AML-193 (cell line): Measurements from ENCODE around the gene TMEM134.
A peak's percentile ranks its signal among the peaks of the same experiment; 100 is the strongest.

Experiments
- DNase-seq, 2 experiments: peaks; one replicate each; lab custom pipeline; 2025; lab: John Stamatoyannopoulos, UW

The TMEM134 gene

DNA sequence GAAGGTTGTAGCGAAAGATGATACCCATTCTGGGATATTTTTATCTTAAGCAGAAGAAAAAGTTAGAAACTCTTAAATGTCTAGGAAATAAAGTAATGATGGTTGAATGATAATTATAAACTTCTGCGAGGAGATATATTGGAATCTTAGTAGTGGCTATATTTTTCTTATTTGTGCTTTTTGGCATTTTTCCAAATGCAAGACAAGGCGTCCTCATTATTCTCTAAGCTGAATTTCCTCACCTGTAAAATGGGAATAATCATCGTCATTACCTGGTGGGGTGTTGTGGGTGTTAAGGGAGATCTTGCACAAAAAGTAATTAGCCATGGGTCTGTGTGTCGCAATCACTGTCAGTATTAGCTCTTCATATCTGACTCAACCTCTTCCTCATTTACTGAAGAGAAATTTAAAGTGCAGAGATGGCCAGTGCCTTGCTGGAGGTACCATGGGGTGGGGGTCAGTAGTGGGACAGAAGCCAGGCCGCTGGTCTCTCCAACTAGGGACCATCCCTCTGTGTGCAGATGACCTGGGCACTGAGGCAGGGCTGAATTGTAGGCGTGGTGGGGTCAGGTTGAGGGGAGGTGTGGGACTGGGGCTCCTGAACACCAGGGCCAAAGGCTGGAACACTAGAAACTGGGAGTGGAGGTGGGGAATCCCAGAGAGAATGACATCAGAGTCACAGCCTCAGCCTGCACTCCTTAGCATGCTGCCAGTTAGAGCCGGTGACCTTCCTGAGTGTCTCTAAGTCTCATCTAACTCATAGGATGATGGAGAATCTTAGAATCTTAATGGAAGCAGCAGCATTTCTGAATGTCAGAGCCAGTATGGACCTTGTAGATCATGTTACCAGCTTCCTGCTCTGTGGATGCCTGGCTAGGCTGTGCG lies 32.0 kb upstream of the TMEM134 start:
- DNase-seq = peak; percentile 77 to 87

DNA sequence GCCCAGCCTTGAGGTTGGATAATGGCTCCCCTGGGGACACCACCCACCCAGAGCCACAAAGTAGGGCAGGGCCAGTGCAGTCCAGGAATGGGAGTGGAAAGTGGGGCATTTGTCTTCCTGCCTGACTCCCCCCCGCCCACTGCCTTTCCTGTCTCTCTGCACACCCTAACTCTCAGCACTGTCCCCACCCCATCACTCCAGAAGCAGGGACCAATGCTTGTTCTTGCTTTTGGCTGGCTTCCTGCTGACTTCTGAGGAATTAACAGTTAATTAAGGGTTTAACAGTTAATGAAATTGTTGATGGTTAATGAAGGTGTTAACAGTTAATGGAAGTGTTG lies 31.4 kb upstream of the TMEM134 start:
- no peak for DNase-seq

GRCh38 chr11:67499808-67500483 lies 30.9 kb upstream of the TMEM134 start:
- no peak for DNase-seq

DNA sequence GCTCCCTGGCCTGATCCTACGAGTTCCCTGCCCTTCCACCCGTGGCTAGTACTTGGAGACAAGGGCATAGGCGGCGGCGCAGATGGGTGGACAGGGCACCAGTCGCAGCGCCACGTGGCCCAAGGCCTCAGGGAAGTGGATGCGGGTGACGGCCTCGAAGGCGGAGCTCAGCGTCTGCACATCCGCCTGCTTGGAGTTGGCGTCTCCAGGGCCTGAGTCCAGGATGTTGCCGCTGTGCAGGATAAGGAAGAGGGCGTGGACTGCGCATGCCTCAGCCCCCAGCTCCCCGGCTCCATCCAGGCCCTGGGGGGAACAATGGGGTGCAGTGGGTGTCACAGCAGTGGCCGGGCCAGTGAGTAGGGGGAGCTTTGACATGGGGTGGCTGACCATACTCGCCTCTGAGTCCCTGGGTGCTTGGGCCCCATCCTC lies 29.5 kb upstream of the TMEM134 start:
- DNase-seq = no peak

- no peak for DNase-seq
Observed at GRCh38 chr11:67497656-67498291, 28.7 kb upstream of the TMEM134 start.

- DNase-seq = no peak
Observed at GRCh38 chr11:67496113-67496512, 27.1 kb upstream of the TMEM134 start.

- no peak for DNase-seq
Observed at GRCh38 chr11:67495234-67496005, 26.4 kb upstream of the TMEM134 start.

- no peak for DNase-seq
Observed at GRCh38 chr11:67494371-67495233, 25.6 kb upstream of the TMEM134 start.

- DNase-seq = no peak
Observed at GRCh38 chr11:67493548-67494370, 24.7 kb upstream of the TMEM134 start.

DNA sequence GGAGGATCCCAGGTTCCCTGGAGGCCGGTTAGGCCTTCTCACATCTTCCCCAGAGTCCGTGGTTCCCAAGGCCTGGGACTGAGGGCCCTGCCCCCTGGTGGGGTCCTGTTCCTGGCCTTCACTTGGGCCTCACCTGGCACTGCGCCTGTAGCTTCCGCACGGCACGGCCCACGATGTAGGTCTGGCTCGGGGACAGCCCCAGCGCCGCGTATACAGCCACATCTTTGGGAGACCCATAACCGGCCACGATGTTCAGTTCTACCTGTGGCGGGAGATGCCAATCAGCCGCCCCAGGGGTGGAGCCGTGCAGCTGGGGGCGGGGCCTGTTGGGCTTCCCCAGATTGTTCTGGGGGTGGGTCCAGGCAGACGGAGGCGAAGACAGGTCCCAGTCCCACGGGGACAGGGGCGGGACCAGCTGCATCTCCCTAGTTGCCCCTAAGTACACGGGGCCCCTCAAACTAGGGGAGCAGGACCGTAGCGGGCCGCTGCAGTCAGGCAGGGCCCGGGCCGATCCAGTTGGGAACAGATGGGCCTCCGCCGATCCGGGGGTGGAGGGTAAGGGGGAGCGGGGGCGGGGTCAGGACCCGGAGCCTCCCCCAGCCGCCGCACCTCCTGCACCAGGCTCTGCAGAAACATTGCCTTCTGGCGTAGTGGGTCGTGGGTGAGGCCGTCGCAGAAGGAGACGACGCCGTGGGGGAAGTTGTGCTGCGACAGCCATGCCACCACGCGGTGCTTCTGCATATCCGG lies 23.9 kb upstream of the TMEM134 start:
- DNase-seq = no peak

DNA sequence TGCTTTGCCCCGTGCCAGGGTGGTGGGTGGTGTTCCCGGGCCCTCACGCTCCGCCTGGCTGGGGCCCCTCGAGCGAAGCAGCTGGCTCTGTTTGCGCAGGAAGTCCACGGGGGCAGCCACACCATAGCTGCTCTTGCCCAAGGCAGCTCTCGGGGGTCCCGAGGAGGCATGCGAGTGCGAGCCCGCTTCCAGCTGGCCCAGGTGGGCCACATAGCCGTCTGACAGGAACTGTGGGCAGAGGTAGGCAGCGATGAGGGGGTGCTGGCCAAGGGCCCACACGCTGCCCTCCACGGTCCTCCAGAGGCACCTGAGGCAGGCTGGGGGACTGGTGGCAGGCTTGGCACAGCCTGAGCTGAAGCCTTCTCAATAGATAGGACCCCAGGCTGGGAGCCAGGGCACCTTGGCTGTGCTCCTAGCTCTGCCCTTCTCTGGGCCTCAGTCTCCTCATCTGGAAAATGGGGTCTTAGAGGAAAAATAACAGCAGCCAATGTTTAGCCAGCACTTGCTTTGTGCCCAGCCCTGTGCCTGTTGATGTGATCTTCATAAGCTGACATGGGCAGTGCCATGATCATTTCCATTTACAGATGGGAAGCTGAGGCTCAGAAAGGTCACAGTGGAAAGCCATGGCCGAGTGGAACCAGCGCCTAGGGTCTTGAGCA lies 23.1 kb upstream of the TMEM134 start:
- no peak for DNase-seq

- DNase-seq = no peak
Observed at GRCh38 chr11:67491276-67492068, 22.4 kb upstream of the TMEM134 start.

DNA sequence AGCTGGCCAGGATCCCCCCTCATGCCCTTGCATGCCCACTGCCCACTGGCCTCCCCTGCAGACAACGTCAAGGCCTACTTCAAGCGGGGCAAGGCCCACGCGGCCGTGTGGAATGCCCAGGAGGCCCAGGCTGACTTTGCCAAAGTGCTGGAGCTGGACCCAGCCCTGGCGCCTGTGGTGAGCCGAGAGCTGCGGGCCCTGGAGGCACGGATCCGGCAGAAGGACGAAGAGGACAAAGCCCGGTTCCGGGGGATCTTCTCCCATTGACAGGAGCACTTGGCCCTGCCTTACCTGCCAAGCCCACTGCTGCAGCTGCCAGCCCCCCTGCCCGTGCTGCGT lies 21.6 kb upstream of the TMEM134 start:
- DNase-seq = no peak

DNA sequence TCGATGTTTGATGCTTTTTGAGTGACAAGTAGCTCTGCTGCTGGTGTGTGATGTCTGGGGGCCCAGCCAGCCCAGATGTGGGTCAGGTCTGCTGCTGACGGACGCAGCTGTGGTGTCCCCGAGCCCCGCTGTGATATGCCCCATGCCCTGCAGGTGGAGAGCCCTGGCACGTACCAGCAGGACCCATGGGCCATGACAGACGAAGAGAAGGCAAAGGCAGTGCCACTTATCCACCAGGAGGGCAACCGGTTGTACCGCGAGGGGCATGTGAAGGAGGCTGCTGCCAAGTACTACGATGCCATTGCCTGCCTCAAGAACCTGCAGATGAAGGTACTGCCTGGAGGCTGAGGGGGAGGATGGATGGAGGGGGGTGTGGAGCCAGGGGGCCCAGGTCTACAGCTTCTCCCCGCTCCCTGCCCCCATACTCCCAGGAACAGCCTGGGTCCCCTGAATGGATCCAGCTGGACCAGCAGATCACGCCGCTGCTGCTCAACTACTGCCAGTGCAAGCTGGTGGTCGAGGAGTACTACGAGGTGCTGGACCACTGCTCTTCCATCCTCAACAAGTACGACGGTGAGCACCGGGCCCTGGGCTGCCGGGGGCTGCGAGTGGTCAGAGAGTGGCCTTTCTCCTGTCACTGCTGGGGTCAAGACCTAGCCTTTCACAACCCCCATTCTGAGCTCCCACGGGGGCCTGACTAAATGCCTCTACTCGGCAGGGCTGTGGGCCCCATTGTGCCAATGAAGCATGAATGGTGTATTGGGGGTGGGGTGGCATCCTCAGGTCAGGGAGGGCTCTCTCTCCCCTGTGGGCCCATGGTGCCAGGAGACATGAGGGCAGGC lies 21.1 kb upstream of the TMEM134 start:
- DNase-seq = no peak

DNA sequence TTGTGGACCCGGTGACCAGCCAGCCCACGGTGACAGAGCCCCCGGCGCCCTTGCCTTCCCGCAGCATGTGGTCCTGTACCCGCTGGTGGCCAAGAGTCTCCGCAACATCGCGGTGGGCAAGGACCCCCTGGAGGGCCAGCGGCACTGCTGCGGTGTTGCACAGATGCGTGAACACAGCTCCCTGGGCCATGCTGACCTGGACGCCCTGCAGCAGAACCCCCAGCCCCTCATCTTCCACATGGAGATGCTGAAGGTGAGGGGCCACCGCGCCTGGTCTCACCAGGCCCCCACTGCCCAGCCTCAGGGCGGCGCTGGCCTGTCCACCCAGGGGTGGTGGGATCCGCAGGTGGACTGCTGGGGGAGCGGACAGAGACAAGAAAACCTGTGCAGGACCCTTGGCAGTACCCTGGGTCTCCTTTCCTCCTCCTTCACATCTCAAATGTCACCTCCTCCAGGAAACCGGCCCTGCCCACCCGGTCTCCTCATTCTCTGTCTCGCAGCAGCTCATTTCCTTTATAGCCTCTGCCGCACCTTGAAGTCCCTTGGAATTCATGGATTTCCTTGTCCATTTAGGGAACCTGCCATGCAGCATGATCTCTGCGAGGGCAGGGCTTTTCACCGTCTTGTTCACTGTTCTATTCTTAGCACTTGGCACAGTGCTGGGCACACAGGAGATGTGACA lies 20.3 kb upstream of the TMEM134 start:
- no peak for DNase-seq

DNA sequence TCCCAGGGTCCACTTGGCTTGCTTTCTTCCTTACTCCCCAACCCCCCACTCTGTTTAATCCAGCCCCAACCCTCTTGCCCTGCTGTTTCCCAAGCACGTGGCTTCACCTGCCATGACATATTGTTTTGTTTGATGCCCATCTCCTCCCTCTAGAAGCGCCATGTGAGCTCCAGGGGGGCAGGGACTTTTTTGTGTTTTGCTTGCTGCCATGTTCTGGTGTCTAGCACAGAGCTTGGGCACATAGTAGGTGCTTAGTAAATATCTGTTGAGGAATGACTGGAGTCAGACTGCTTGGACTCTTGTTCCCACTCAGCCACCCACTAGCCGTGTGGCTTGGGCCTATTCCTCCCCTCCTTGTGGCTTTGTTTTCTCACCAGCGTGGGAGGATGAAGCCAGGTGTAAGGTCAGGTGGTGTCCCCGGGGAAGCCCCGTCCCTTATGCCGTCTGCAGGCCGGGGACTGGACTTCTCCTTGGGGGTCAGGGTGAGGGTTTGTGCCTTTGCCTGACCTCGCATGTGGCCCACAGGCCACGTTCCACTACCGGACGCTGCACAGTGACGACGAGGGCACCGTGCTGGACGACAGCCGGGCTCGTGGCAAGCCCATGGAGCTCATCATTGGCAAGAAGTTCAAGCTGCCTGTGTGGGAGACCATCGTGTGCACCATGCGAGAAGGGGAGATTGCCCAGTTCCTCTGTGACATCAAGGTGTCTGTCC lies 17.6 kb upstream of the TMEM134 start:
- no peak for DNase-seq
